H9 (cell line): ENCODE data around the gene PLXNA2. TPM values are rescaled to one million over a fixed set of nuclear protein-coding genes. Genes with fewer than 3 reads are reported as not detected.

Source experiments
- DNase-seq: peaks from one replicate; pipeline ENCODE4 v3.0.0-alpha.2; 2017
- H2AFZ ChIP-seq: one replicate; pipeline ENCODE4 v1.6.1; 2013; ENCODE audit warnings: mild to moderate bottlenecking, low read length, control low read depth, moderate library complexity
- H2AK5ac ChIP-seq: 2 replicates; pipeline ENCODE4 v1.6.1; 2013; ENCODE audit warnings: low read length, control low read depth, mixed read lengths; ENCODE audit not compliant: insufficient read length
- H2BK120ac ChIP-seq: one replicate; pipeline ENCODE4 v1.6.1; 2013; ENCODE audit warnings: low read depth, mild to moderate bottlenecking, low read length, control low read depth, inconsistent platforms; ENCODE audit not compliant: poor library complexity, severe bottlenecking
- H2BK12ac ChIP-seq: 2 replicates; pipeline ENCODE4 v1.6.1; 2013; ENCODE audit warnings: low read length, control low read depth, mixed read lengths, low read depth; ENCODE audit not compliant: insufficient read length
- H2BK15ac ChIP-seq: 2 replicates; pipeline ENCODE4 v1.6.1; 2013; ENCODE audit warnings: low read depth, low read length, control low read depth
- H2BK20ac ChIP-seq: one replicate; pipeline ENCODE4 v1.6.1; 2013; ENCODE audit warnings: low read depth, mild to moderate bottlenecking, low read length, control low read depth, inconsistent platforms; ENCODE audit not compliant: poor library complexity, severe bottlenecking
- H2BK5ac ChIP-seq: 2 replicates; pipeline ENCODE4 v1.6.1; 2013; ENCODE audit warnings: low read length, control low read depth, mixed read lengths; ENCODE audit not compliant: insufficient read length
- H3K14ac ChIP-seq: 2 replicates; pipeline ENCODE4 v1.6.1; 2013; ENCODE audit warnings: low read length, control low read depth; ENCODE audit not compliant: insufficient read depth
- H3K18ac ChIP-seq: 2 replicates; pipeline ENCODE4 v1.6.1; 2013; ENCODE audit warnings: low read depth, mild to moderate bottlenecking, mixed read lengths, low read length, control low read depth; ENCODE audit not compliant: insufficient read length
- H3K23ac ChIP-seq: 2 replicates; pipeline ENCODE4 v1.6.1; 2013; ENCODE audit warnings: low read length, control low read depth, mixed read lengths, low read depth; ENCODE audit not compliant: insufficient read length
- H3K23me2 ChIP-seq: 2 replicates; pipeline ENCODE4 v1.6.1; 2013; ENCODE audit warnings: low read depth, mild to moderate bottlenecking, mixed read lengths, low read length, control low read depth; ENCODE audit not compliant: insufficient read length, poor library complexity, severe bottlenecking
- H3K27ac ChIP-seq: 2 replicates; pipeline ENCODE4 v1.5.1; 2013; ENCODE audit warnings: low read length, control low read depth, mixed read lengths, low read depth; ENCODE audit not compliant: insufficient read length
- H3K27me3 ChIP-seq: 2 replicates; pipeline ENCODE4 v1.6.1; 2013; ENCODE audit warnings: low read length, control low read depth, inconsistent platforms; ENCODE audit not compliant: insufficient read depth
- H3K4ac ChIP-seq: 2 replicates; pipeline ENCODE4 v1.6.1; 2013; ENCODE audit warnings: low read depth, mild to moderate bottlenecking, control low read depth, inconsistent platforms, low read length, moderate library complexity
- H3K4me1 ChIP-seq: 2 replicates; pipeline ENCODE4 v1.6.1; 2013; ENCODE audit warnings: low read length, control low read depth, inconsistent platforms; ENCODE audit not compliant: insufficient read depth
- H3K4me2 ChIP-seq: 2 replicates; pipeline ENCODE4 v1.6.1; 2013; ENCODE audit warnings: low read length, control low read depth, mixed read lengths; ENCODE audit not compliant: insufficient read length, insufficient read depth
- H3K56ac ChIP-seq: 2 replicates; pipeline ENCODE4 v1.6.1; 2013; ENCODE audit warnings: low read depth, mild to moderate bottlenecking, mixed read lengths, low read length, control low read depth; ENCODE audit not compliant: insufficient read length
- H3K79me1 ChIP-seq: 2 replicates; pipeline ENCODE4 v1.6.1; 2013; ENCODE audit warnings: low read depth, mild to moderate bottlenecking, moderate library complexity, low read length, control low read depth, inconsistent platforms; ENCODE audit not compliant: insufficient read depth, poor library complexity, severe bottlenecking
- H3K79me2 ChIP-seq: 2 replicates; pipeline ENCODE4 v1.6.1; 2013; ENCODE audit warnings: low read length, control low read depth, inconsistent platforms; ENCODE audit not compliant: insufficient read depth
- H3K9ac ChIP-seq: 2 replicates; pipeline ENCODE4 v1.6.1; 2013; ENCODE audit warnings: low read length, control low read depth, mixed read lengths; ENCODE audit not compliant: insufficient read length; ENCODE audit errors: extremely low read depth
- H3K9me3 ChIP-seq: one replicate; pipeline ENCODE4 v1.6.1; 2013; ENCODE audit warnings: low read depth, low read length, inconsistent platforms; ENCODE audit not compliant: control insufficient read depth
- H3T11ph ChIP-seq: one replicate; pipeline ENCODE4 v1.6.1; 2013; ENCODE audit warnings: mild to moderate bottlenecking, low read length, control low read depth, inconsistent platforms
- H4K20me1 ChIP-seq: one replicate; pipeline ENCODE4 v1.6.1; 2013; ENCODE audit not compliant: control insufficient read depth, insufficient read length, insufficient read depth
- H4K5ac ChIP-seq: 2 replicates; pipeline ENCODE4 v1.6.1; 2013; ENCODE audit warnings: low read depth, mild to moderate bottlenecking, mixed read lengths, low read length, control low read depth; ENCODE audit not compliant: insufficient read length
- H4K8ac ChIP-seq: replicated peaks from 2 replicates; pipeline ENCODE4 v1.6.1; 2013; ENCODE audit warnings: low read length, control low read depth, mixed read lengths, low read depth; ENCODE audit not compliant: insufficient read length
- H4K91ac ChIP-seq: 2 replicates; pipeline ENCODE4 v1.6.1; 2013; ENCODE audit warnings: low read depth, mild to moderate bottlenecking, moderate library complexity, mixed read lengths, low read length, control low read depth; ENCODE audit not compliant: insufficient read length
- H3K27ac Mint-ChIP-seq, 3 experiments: 2 replicates in 2 of 3; 3 replicates in 1 of 3; pipeline ENCODE4 v1.8.0; 2020 to 2021; ENCODE audit warnings: mixed read lengths in 3 of 3, mild to moderate bottlenecking in 1 of 3, moderate library complexity in 1 of 3
- H3K27me3 Mint-ChIP-seq: 2 replicates; pipeline ENCODE4 v1.8.0; 2021; ENCODE audit warnings: low read depth, mild to moderate bottlenecking, moderate library complexity, mixed read lengths
- H3K36me3 Mint-ChIP-seq, 3 experiments: 2 replicates in 2 of 3; 3 replicates in 1 of 3; pipeline ENCODE4 v1.8.0; 2020 to 2021; ENCODE audit warnings: low read depth in 3 of 3, mixed read lengths in 3 of 3; ENCODE audit not compliant: insufficient read depth in 1 of 3
- H3K4me1 Mint-ChIP-seq, 2 experiments: 2 replicates each; pipeline ENCODE4 v1.8.0; 2020; ENCODE audit warnings: mixed read lengths in 2 of 2
- H3K4me3 Mint-ChIP-seq, 2 experiments: 2 replicates in 1 of 2; 3 replicates in 1 of 2; pipeline ENCODE4 v1.8.0; 2020 to 2021; ENCODE audit warnings: mild to moderate bottlenecking in 2 of 2, mixed read lengths in 2 of 2, moderate library complexity in 1 of 2
- H3K9me3 Mint-ChIP-seq, 2 experiments: 2 replicates in 1 of 2; 3 replicates in 1 of 2; pipeline ENCODE4 v1.8.0; 2020; ENCODE audit warnings: mild to moderate bottlenecking in 2 of 2, mixed read lengths in 2 of 2, moderate library complexity in 1 of 2
- WGBS: extraction: QIAGEN DNeasy Blood & Tissue Kit; methylation state at CpG from one replicate; pipeline ENCODE4 v1.1.7; 2013; ENCODE audit warnings: missing lambda C conversion rate, low lambda C conversion rate, mixed read lengths; ENCODE audit not compliant: insufficient read length; ENCODE audit errors: extremely low coverage; 5-methylcytosine and 5-hydroxymethylcytosine counted together
- total RNA-seq: library from RNA; stranded (reverse); gene quantifications from 2 replicates; pipeline ENCODE4 v1.2.1, GENCODE V29; 2021
- TF ChIP-seq, protein P1 (sequence below): fragments of 200-600 bp; sonication (generic); conservative IDR thresholded peaks from 3 replicates; pipeline ENCODE4 v1.8.0; 2021; ENCODE audit warnings: antibody characterized with exemption, mild to moderate bottlenecking

The PLXNA2 gene
- total RNA-seq, 1 experiment from 2014 or later = 0.57 TPM

DNA sequence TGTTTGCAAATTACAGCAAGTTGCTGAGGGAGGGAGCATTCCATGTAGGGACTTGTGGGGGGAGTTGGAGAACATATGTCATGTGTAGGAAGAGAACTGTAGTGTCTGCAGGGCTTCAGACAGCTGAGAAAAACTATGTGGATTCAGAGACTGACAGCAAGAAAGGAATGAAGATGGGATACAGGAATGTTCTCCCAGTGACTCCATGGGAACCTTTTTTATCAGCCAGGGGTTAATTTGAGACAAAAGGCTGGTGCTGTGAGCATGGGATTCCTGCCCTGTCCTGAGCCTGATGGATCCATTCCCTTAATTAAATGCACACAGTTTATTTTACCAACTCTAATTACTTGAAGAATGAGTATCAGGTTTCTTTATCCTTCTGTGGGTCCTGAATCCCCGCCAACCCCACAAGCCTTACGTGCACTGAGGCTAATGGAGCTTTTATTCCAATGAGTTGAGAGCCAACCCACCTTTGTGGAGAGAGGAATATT lies 26.5 kb upstream of the PLXNA2 start:
- H2BK15ac ChIP-seq = no peak overlapping the region
- WGBS = no CpG with 5 or more reads among the region's 2 CpGs
- H3K9me3 ChIP-seq = no peaks in the 10 kb centered on the region
- no peak overlapping the region for H3K56ac ChIP-seq
- no peak overlapping the region for H3K4me2 ChIP-seq
- H3K23ac ChIP-seq = no peak overlapping the region
- no peak overlapping the region for H3K4me3 Mint-ChIP-seq
- 0 out of 2 replicates have a peak, but pooled peaks cover 4% of the 10 kb centered on the region for H3K4me1 ChIP-seq
- H3K14ac ChIP-seq = no peak overlapping the region
- H2BK12ac ChIP-seq = no peak overlapping the region
- no peak overlapping the region for H3K18ac ChIP-seq
- no peaks in the 10 kb centered on the region for H3K79me1 ChIP-seq
- H2BK5ac ChIP-seq = no peak overlapping the region
- no peak overlapping the region for H2AK5ac ChIP-seq
- no peak overlapping the region for H3K9ac ChIP-seq
- no peak overlapping the region for H3K27ac ChIP-seq
- H3K4me1 Mint-ChIP-seq = peaks cover 21 to 34% of the 10 kb centered on the region in 2 experiments
- no peaks in the 10 kb centered on the region for H3K36me3 Mint-ChIP-seq
- H3K27ac Mint-ChIP-seq = peak overlapping the region in 1 of 3 experiments; percentile 78; a peak in 4 of 7 replicates
- no peak overlapping the region for H4K8ac ChIP-seq
- no peak overlapping the region for H4K91ac ChIP-seq
- no peak overlapping the region for H3T11ph ChIP-seq
- no peaks in the 10 kb centered on the region for H3K27me3 ChIP-seq
- no peak overlapping the region for H2AFZ ChIP-seq
- TF ChIP-seq, protein P1, sequence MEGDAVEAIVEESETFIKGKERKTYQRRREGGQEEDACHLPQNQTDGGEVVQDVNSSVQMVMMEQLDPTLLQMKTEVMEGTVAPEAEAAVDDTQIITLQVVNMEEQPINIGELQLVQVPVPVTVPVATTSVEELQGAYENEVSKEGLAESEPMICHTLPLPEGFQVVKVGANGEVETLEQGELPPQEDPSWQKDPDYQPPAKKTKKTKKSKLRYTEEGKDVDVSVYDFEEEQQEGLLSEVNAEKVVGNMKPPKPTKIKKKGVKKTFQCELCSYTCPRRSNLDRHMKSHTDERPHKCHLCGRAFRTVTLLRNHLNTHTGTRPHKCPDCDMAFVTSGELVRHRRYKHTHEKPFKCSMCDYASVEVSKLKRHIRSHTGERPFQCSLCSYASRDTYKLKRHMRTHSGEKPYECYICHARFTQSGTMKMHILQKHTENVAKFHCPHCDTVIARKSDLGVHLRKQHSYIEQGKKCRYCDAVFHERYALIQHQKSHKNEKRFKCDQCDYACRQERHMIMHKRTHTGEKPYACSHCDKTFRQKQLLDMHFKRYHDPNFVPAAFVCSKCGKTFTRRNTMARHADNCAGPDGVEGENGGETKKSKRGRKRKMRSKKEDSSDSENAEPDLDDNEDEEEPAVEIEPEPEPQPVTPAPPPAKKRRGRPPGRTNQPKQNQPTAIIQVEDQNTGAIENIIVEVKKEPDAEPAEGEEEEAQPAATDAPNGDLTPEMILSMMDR = no peak
- no peak overlapping the region for H2BK20ac ChIP-seq
- H3K23me2 ChIP-seq = no peaks in the 10 kb centered on the region
- DNase-seq = no peak
- H4K20me1 ChIP-seq = no peaks in the 10 kb centered on the region
- no peak overlapping the region for H3K4ac ChIP-seq
- H3K27me3 Mint-ChIP-seq = peaks cover 25% of the 10 kb centered on the region
- no peak overlapping the region for H2BK120ac ChIP-seq
- H4K5ac ChIP-seq = no peak overlapping the region
- no peaks in the 10 kb centered on the region for H3K9me3 Mint-ChIP-seq
- H3K79me2 ChIP-seq = no peaks in the 10 kb centered on the region
